Subcutaneous abdominal adipose tissue (tissue), 5 donors: ENCODE measurements around the gene CD8B.
A peak's percentile ranks its signal among the peaks of the same experiment; 100 is the strongest.
"Not testable (repeated sequence)": the region's sequence is repeated elsewhere in the genome, so short reads cannot be mapped to it uniquely, and the experiment has no call there.

Experiments
- H3K27ac ChIP-seq: one replicate; pipeline ENCODE4 v1.7.0; 2013; ENCODE audit warnings: low read depth, mild to moderate bottlenecking, inconsistent platforms, low read length, moderate library complexity
- H3K27me3 ChIP-seq, 5 donors: one replicate each; pipeline ENCODE4 v1.7.0; 2013; ENCODE audit warnings: low read length in 5 of 5, inconsistent platforms in 1 of 5; ENCODE audit not compliant: control insufficient read depth in 5 of 5, insufficient read depth in 4 of 5
- H3K36me3 ChIP-seq, 5 donors: one replicate each; pipeline ENCODE4 v1.7.0; 2013; ENCODE audit warnings: low read length in 5 of 5; ENCODE audit not compliant: control insufficient read depth in 5 of 5, insufficient read depth in 5 of 5
- H3K4me1 ChIP-seq, 5 donors: one replicate each; pipeline ENCODE4 v1.7.0; 2013; ENCODE audit warnings: low read length in 5 of 5, mild to moderate bottlenecking in 3 of 5, moderate library complexity in 1 of 5; ENCODE audit not compliant: control insufficient read depth in 5 of 5, insufficient read depth in 5 of 5
- H3K4me3 ChIP-seq, 5 donors: one replicate each; pipeline ENCODE4 v1.7.0; 2013; ENCODE audit warnings: low read length in 5 of 5, low read depth in 1 of 5
- H3K9ac ChIP-seq, 5 donors: one replicate each; pipeline ENCODE4 v1.7.0; 2013; ENCODE audit warnings: low read length in 5 of 5, mild to moderate bottlenecking in 4 of 5, moderate library complexity in 3 of 5
- H3K9me3 ChIP-seq, 5 donors: one replicate each; pipeline ENCODE4 v1.7.0; 2013; ENCODE audit warnings: low read length in 5 of 5; ENCODE audit not compliant: control insufficient read depth in 5 of 5
- donor health status: healthy.
- donor health status: healthy.
- donor health status: healthy.
- donor health status: healthy.
- donor health status: healthy.

CD8B gene

GRCh38 chr2:86861628-86862379 lies at the start of gene CD8B:
TSS of gene CD8B (minus strand) at chr2:86861886. CDS start at chr2:86861865, 21 bp downstream.
- peak within 1 kb of the TSS in 1 of 5 donors; percentile 2 for H3K4me3 ChIP-seq
- not testable (repeated sequence) for H3K27me3 ChIP-seq, H3K4me1 ChIP-seq, H3K27ac ChIP-seq, H3K9me3 ChIP-seq, H3K36me3 ChIP-seq, H3K9ac ChIP-seq

- not testable (repeated sequence) for H3K9ac ChIP-seq, H3K36me3 ChIP-seq, H3K27me3 ChIP-seq, H3K27ac ChIP-seq, H3K4me1 ChIP-seq, H3K4me3 ChIP-seq, H3K9me3 ChIP-seq
Measured at GRCh38 chr2:86905868-86906267, 44.2 kb upstream of the CD8B start.

GRCh38 chr2:86900687-86901086 lies 39.0 kb upstream of the CD8B start:
- not testable (repeated sequence) for H3K36me3 ChIP-seq, H3K4me1 ChIP-seq, H3K9me3 ChIP-seq, H3K27me3 ChIP-seq, H3K4me3 ChIP-seq, H3K27ac ChIP-seq, H3K9ac ChIP-seq

- H3K27ac ChIP-seq, H3K4me3 ChIP-seq, H3K9me3 ChIP-seq, H3K4me1 ChIP-seq, H3K9ac ChIP-seq, H3K36me3 ChIP-seq, H3K27me3 ChIP-seq: not testable (repeated sequence)
Measured at GRCh38 chr2:86886026-86886425, 24.3 kb upstream of the CD8B start.

- not testable (repeated sequence) for H3K9ac ChIP-seq, H3K36me3 ChIP-seq, H3K9me3 ChIP-seq, H3K27ac ChIP-seq, H3K4me1 ChIP-seq, H3K27me3 ChIP-seq, H3K4me3 ChIP-seq
Measured at GRCh38 chr2:86882865-86883264, 21.2 kb upstream of the CD8B start.

GRCh38 chr2:86882118-86882665 lies 20.5 kb upstream of the CD8B start:
- H3K27me3 ChIP-seq, H3K27ac ChIP-seq, H3K9me3 ChIP-seq, H3K36me3 ChIP-seq, H3K4me3 ChIP-seq, H3K4me1 ChIP-seq, H3K9ac ChIP-seq: not testable (repeated sequence)

GRCh38 chr2:86878986-86879385 lies 17.3 kb upstream of the CD8B start:
- H3K27ac ChIP-seq, H3K27me3 ChIP-seq, H3K36me3 ChIP-seq, H3K9ac ChIP-seq, H3K4me1 ChIP-seq, H3K9me3 ChIP-seq, H3K4me3 ChIP-seq: not testable (repeated sequence)

GRCh38 chr2:86870941-86871340 lies 9.3 kb upstream of the CD8B start:
- H3K4me3 ChIP-seq, H3K4me1 ChIP-seq, H3K9me3 ChIP-seq, H3K9ac ChIP-seq, H3K36me3 ChIP-seq, H3K27ac ChIP-seq, H3K27me3 ChIP-seq: not testable (repeated sequence)

- H3K4me3 ChIP-seq, H3K27me3 ChIP-seq, H3K27ac ChIP-seq, H3K9ac ChIP-seq, H3K36me3 ChIP-seq, H3K9me3 ChIP-seq, H3K4me1 ChIP-seq: not testable (repeated sequence)
Measured at GRCh38 chr2:86868895-86869468, 7.3 kb upstream of the CD8B start.

- H3K9me3 ChIP-seq, H3K36me3 ChIP-seq, H3K4me3 ChIP-seq, H3K9ac ChIP-seq, H3K27ac ChIP-seq, H3K4me1 ChIP-seq, H3K27me3 ChIP-seq: not testable (repeated sequence)
Measured at GRCh38 chr2:86862380-86862703, 656 bp upstream of the CD8B start.
